IPS DF 4.7 (cell line): Measurements from ENCODE around the gene MMD2.

Experiments
- DNase-seq: peaks from one replicate; pipeline ENCODE4 v3.0.0-alpha.2; 2013; ENCODE audit warnings: low spot score; ENCODE audit errors: extremely low read depth

The MMD2 gene

DNA sequence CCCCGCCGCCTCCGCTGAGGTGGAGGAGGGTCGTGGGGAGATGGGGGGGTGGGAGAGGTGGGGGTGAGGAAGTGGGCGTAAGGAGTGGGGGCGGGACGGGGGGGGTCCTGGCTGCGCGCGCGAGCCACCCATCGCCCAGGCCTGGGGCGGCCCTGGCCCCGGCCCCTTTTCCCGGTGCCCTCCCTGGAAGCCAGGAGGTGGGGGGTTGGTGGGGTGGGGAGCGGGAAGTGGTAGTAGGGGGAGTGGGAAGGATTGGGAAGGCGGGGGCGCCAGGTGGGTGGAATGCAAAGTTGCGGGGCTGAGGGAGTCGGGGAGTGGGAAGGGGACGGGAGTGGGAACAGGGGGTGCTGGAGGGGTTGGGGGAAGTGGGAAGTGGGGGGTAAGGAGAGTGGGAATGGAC lies 319 bp upstream of the MMD2 start:
- no peak for DNase-seq

DNA sequence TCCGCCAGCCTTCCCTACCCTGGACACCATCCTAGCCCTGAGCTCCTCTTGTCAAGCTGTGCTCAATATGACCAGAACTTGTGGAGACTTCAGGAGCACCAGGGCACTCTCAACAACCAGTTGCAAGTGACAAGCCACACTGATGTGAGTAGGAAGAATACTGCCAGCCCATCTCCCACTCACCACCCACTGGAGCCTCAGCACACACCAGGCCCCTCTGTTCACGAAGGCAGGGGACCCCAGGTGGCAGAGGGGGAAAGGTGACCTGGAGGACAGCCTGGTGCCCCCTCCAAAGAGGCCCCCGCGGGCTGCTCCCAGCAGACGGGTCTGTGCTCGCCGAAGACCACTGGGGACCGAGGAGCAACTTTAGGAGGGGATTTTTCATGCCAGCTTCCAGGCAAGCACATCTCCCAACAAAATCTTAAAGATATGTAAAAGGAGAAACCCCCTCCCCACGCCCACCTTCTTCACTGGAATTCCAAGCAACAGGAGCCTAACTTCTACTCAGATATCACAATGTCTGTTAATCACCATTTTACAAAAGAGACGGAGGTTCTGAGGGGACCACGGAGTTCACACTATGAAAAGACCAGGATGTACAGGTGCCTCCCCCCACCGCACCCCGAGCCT lies 1.0 kb downstream of the MMD2 start:
- no peak for DNase-seq

DNA sequence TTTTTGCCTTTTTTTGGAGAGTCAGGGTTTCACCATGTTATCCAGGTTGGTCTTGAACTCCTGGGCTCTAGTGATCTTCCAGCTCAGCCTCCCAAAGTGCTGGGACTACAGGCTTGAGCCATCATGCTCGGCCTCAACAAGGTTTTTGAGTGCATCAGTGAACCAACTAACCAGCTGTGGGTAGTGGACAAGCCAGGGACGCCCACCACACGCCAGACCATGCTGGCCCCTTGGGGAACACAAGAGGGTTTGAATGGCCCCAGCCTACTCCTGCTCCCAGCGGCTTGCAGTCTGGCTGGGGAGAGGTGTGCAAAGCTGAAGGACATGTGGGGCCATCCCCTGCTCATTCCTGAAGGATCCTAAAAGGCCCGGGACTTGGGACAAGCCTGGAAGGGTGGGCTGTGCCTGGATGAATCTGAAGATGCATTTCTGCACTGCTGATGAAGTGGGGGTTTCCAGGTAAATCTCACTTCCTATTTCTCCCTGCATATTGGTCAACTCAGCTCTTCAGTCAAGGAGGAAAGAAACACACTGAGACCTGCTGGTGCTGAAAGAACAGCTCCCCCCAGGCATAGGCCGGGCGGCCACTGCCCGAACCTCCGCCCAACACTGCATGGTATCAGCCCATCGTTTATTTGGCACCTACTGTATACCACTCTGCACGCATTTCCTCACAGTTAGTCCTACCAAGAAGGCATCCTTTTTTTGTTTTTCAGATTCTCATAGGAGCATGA lies 6.9 kb downstream of the MMD2 start:
- DNase-seq: no peak

DNA sequence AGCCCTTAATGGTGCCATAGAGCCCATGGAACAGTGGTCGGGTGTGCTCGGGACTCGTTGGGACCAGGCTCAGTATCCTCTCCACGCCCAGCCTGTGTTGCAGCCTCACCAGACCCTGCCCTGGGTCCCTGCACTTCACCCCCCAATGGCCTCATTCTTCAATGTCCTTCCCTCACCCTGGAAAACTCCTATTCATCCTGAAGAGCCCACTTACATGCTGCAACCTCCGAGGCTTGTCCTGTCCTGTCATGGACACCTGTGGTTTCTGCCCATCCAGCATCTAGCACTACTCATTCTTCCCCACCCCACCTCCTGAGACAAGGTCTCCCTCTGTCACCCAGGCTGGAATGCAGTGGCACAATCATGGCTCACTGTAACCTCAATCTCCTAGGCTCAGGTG lies 7.7 kb downstream of the MMD2 start:
- no peak for DNase-seq

DNA sequence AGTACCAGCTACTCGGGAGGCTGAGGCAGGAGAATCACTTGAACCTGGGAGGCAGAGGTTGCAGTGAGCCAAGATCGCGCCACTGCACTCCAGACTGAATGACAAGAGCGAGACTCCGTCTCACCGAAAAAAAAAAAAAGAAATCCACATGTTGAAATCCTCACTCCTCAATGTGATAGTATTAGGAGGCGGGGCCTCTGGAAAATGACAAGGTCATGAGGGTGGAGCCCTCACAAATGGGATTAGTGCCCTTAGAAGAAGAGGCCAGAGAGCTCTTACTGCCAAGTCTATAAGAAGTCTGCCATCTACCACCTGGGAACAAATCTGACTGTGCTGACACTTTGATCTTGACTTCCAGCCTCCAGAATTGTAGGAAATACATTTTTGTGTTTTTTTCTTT lies 10.6 kb downstream of the MMD2 start:
- no peak for DNase-seq

DNA sequence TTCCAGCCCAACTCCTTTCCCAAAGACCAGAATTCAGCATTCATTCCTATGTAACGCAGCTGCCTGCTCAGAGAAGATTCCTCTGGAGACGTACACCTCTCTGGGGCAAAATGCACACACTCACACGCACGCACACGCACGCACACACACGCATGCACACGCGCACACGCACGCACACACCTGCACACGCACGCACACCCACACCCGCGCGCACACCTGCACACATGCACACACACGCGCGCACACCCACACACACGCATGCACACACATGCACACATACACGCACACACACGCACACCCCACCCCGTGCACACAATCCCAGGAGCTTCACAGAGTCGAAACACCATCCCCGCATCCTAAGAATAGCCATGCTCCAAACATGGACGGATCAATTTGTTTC lies 13.0 kb downstream of the MMD2 start:
- DNase-seq: no peak

DNA sequence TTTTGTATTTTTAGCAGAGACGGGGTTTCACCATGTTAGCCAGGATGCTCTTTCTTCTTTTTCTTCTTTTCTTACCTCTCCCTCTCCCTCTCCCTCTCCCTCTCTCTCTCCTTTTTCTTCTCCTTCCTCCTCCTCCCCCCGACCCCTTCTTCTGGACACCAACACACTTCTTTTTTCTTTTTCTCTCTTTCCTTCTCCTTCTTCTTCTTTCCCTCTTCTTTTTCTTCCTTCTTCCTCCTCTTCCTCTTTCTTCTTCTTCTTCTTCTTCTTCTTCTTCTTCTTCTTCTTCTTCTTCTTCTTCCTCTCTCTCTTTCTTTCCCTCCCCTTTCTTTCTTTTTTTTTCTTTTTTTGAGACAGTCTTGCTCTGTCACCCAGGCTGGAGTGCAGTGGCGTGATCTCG lies 14.0 kb downstream of the MMD2 start:
- no peak for DNase-seq

DNA sequence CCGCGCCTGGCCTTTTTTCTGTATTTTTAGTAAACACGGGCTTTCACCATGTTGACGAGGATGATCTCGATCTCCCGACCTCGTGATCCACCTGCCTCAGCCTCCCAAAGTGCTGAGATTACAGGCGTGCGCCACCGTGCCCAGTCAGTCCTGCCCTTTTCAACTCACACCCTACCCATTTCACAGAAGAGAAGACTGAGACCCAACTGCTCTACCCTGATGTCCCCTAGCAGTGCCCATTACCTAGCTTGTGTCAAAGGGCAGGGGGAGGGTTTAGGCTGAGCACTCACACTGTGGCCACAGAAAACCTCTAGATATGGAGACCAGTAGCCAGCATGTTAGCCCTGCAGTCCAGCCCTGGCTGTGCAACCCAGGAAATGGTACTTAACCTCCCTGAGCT lies 15.7 kb downstream of the MMD2 start:
- no peak for DNase-seq

DNA sequence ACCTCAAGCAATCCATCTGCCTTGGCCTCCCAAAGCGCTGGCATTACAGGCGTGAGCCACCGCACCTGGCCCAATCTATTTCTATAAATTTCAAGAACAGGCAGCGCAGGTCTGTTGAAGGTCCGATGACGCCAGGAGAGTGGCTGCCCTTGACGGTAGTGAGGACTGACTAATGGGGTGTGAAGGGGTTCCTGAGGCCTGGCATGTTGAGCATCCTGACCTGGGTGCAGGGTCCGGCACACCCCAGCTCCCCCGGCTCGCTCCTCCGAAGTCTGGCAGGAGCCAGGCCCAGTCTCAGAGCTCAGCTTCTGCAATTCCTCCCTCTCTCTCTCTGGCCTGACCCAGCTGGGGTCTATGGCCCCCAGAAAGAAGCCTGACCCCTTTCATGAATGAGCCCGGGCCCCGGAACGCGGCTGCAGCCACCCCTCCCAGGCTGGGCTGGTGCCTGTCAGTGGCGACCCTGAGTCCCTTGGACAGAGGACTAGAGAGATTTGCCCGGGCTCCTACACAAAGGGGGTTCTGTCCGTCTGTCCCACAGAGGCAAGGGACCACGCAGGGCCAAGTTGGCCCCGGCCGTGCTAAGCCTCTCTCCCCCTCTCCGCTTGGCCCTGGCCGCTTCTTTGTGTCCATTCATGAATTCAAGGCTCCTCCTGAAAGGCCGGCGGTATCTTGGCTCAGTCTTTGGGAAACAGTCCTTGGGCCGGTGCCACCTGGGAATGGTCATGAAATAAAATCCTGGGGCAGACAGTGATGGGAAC lies 18.8 kb downstream of the MMD2 start:
- DNase-seq: no peak

DNA sequence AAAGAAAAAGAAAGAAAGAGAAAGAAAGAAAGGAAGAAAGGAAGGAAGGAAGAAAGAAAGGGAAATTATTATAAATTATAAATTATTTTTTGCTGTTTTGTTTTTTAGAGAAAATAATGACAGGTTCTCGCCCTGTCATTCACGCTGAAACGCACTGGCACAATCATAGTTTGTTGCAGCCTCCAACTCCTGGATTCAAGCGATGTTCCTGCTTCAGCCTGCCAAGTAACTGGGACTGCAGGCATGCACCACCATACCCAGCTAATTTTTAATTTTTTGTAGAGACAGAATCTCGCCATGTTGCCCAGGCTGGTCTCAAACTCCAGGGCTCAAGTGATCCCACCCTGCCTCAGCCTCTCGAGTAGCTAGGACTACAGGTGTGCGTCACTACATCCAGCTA lies 21.6 kb downstream of the MMD2 start:
- DNase-seq: no peak

DNA sequence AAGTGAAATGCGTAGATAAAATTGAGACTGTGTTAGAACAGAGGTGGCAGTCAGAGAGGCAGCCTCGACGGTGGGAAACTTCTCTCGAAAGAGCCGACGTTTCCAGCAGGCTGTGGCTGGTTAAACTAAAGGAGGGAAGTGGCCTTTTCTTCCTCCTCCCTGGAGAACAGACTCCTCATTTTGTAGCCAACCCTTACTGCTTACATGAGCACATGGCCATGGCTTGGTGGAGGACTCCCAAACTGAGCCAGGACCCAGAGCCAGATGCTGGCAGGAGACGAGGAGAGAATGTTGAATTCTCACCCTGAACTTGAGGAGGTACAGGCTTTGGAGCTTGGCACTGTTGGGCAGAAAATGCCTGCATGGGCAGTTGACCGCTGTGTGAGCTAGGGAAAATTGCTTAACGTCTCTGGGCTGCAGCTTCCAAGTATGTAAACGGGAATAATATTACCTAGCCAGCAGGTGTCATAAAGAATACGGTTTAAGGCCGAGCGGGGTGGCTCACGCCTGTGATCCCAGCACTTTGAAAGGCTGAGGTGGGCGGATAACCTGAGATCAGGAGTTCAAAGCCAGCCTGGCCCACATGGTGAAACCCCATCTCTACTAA lies 24.5 kb downstream of the MMD2 start:
- DNase-seq: no peak

DNA sequence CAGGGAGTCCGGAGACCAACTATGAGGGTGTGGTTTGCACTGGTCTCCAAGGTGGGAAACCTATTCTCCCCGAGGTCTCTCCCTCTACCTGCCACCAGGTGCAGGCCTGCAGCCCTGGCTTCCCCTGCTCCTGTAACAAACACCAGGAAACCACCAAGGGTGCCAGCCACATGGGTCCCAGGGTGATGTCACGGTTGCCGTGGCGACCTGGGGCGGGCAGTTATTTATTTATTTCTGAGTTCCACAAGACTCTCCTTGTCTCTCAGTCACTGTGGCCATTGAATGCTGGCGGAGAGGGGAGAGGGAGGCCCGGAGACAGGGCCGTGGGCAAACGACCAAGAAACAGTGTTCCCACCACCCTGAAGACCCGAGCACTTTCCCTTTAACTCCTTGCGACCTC lies 27.0 kb downstream of the MMD2 start:
- DNase-seq: no peak

DNA sequence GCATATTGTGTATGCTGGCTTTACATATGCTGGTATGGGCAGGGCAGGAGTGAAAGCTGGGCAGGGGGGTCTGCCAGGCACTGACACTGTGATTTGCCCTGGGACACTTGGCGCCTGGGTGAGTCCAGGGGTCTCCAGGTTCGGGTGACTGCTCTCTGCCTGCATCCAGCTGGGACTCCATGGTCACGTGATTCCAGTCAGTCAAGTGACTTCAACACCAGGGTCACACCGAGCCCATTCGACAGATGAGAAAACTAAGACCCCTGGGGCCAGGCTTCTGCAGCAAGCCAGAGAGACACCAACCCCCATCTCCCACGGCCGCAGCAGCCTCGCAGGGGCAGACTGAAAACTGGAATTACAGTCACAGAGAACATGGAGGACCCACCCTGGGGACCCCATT lies 30.0 kb downstream of the MMD2 start:
- DNase-seq: no peak

DNA sequence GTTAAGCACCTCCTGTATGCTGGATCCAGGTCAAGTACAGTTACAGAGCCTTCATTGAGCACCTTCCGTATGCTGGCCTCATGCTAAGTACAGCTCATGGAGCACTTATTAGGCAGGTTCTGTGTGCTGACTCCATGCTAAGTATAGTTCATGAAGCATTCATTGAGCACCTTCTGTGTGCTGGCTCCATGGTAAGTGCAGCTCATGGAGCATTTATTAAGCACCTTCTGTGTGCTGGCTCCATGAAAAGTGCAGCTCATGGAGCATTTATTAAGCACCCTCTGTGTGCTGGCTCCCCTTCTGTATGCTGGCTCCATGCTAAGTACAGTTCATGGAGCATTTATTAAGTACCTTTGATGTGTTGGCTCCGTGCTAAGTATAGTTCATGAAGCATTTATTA lies 30.5 kb downstream of the MMD2 start:
- DNase-seq: no peak

DNA sequence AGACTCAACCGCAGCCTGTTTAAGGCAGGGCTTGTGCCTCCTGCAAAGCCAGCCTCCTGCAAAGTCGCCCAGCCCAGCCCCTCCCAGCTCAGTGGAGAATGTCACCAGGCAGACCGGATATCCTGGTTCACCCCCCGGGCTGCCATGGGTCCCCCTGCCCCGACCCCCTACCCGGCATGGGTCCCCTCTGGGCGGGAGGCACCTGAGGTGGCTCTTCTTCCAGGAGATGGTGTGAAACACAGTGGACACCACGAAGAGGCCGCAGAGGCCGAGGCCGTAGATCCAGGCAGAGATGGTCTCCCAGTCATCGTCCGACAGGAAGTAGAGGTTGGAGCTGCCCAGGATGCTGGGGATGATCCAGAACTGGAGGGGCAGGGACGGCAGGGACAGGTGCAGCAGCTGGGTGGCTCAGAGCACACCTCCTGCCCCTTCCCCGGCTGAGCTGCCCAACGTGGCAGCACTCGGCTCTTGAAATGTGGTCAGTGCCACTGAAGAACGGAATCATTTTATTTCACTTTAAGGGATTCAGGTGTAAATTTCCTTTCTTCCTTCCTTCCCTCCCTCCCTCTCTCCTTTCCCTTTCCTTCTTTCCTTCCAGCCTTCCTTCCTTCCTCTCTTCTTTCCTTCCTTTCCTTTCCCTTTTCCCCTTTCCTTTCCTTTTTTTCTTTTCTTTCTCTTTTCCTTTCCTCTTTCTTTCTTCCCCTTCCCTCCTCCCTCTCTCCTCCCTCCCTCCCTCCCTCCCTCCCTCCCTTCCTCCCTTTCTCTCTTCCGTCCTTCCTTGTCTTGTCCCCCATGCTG lies 38.8 kb downstream of the MMD2 start:
- DNase-seq: no peak

DNA sequence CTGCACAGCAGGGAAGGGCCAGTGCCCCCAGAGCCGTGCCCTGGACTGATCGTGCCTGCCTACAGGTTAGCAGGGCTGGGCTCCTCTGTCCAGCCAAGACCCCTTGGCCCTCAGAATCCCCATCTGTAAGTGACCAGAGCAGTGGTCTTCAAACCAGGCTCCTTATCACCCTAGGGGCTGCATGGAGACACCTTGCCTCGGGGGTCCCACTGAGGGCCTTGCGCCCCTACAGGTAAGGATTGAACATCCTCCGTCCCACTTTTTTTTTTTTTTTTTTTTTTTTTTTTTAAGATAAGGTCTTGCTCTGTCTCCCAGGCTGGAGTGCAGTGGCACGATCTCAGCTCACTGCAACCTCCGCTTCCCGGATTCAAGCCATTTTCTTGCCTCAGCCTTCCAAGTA lies 42.9 kb downstream of the MMD2 start:
- DNase-seq: no peak

DNA sequence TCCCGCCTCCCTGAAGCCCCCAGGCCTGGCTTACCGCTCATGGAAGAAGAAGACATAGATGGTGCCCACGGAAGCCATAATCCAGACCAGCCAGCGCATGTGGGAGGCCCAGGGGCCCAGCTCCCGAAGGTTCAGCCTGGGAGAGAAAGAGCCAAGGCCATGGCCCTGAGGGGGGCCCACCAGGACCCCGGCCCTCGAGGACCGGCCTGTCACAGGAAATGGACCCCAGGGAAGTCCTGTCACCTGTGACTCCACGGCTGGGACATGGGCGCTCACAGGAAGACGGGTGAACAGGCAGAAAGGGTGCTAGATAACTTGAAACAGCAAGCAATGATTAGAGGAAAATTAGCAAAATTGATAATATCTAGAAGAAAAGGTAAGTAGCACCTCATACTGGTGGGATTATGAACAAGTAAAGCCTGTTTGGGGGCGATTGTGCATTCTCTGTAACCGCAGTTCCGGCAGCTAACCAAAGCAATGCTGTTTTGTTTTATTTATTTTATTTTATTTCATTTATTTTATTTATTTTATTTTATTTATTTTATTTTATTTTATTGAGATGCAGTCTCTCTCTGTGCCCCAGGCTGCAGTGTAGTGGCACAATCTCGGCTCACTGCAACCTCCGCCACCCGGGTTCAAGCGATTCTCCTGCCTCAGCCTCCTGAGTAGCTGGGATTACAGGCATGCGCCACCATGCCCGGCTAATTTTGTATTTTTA lies 47.7 kb downstream of the MMD2 start:
- DNase-seq: no peak

DNA sequence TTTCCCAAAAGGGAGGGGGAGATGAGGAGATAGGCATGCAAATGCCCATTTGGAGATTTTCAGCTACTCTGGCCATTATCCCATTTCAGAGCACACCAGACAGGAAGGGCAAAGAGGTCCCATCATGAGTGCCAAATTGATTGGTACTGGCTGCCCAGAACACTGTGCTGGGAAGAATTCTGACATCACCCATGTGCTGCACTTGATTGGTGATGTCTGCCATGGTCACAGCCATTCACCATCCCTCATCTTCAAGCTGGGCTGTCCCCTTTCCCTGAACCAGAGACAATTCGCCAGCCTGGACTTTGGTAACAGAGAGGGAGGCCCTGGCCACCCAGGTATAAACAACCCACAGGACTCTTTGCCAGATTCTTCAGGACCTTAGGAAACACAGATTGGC lies 52.3 kb downstream of the MMD2 start:
- DNase-seq: no peak

DNA sequence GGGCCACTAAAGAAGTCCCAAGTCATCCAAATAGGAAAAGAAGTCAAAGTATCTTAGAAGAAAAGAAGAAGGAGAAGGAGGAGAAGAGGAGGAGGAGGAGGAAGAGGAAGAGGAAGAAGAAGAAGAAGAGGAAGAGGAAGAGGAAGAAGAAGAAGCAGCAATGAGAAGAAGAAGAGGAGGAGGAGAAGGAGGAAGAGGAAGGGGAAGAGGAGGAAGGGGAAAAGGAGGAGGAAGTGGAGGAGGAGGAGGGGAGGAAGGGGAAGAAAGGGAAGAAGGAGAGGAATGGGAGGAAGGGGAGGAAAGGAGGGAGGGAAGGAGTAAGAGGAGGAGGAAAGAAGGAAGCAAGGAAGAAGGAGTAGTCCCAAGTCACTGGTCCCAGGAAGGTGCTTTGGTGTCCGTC lies 53.8 kb downstream of the MMD2 start:
- DNase-seq: no peak

DNA sequence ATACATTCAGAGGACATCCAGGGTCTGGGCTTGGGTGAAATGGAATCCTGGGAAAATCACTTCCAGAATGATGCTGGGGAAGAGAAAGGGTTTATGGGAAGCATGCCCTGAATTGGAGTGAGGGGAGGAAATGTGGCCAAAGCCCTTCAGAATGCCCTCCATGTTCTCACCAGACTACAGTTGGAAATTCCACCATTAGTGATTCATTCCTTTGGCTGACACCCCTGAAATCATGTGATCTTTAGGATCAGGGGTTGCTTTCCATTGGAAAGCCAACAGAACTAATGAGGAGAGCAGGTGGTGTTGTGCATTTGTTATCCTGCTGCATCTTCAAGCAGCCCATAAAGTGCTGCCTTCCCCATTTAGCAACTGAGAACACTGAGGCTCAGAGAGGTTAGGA lies 54.6 kb downstream of the MMD2 start:
- no peak for DNase-seq

DNA sequence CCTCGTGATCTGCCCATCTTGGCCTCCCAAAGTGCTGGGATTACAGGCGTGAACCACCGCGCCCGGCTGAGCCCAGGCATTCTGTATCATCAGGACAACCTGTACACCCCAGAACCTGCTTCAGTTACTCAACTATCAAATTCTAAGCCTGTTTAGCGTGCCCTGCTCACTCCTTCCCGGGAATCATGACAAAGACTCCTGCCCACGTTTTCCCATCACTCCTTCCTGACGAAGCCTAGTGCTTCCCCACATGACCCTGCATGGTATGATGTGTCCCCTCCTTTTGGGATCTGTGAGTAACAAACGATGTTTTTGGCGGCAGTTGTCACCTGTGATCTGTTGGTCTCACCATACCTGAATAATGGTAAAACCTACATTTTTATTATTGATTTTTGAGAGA lies 63.2 kb downstream of the MMD2 start:
- no peak for DNase-seq
